Fibroblast of lung (primary cell): Measurements from ENCODE around the gene SLC37A1.

Source experiments
- CTCF ChIP-seq, 2 donors: IDR thresholded peaks in 1 of 2; conservative IDR thresholded peaks in 1 of 2; 1 replicate in 1 of 2; 2 replicates in 1 of 2; pipeline ENCODE4 v1.5.1; 2011 to 2012; ENCODE audit warnings: low read length in 2 of 2, control low read depth in 1 of 2, inconsistent platforms in 1 of 2, low read depth in 1 of 2, mild to moderate bottlenecking in 1 of 2
- EZH2 ChIP-seq: IDR thresholded peaks from 2 replicates; pipeline ENCODE4 v1.5.1; 2012; ENCODE audit warnings: low read length, control low read depth, mild to moderate bottlenecking; ENCODE audit errors: missing control alignments

GRCh38 chr21:42490720-42491119 is 22.9 kb upstream of the SLC37A1 start:
- TF ChIP-seq CTCF (conservative IDR thresholded peaks at IDR 0.05 in 1 of 2, IDR thresholded peaks at IDR 0.05 in 1 of 2; ENCODE audit: low read depth in 1 of 2, low read length in 2 of 2) (no peak), EZH2 (no peak)
